A549 (cell line): ENCODE results near the gene MRRF. TPM values are rescaled to one million over a fixed set of nuclear protein-coding genes. Genes with fewer than 3 reads are reported as not detected.

Source experiments
- ATAC-seq, 2 experiments: fragments of 200-7000 bp in 1 of 2; fragments of >200 bp in 1 of 2; cut with Nextera tagmentation in 1 of 2; cut with Tn5 transposase in 1 of 2; 3 replicates each; pipeline versions ENCODE4 v1.8.0 to v1.9.1; 2018 to 2020; ENCODE audit warnings: mild to moderate bottlenecking in 1 of 2, moderate library complexity in 1 of 2
- CTCF ChIA-PET: fragments of 300-600 bp; sonication (Branson Sonifier 250); formaldehyde crosslinking; extraction: SDS; loops from one replicate; lab custom pipeline; 2021; ENCODE audit warnings: antibody characterized with exemption, inconsistent platforms; lab: Yijun Ruan, JAX
- POLR2A ChIA-PET: fragments of 350-600 bp; formaldehyde crosslinking; extraction: SDS; loops from one replicate; lab custom pipeline; 2021; ENCODE audit warnings: antibody characterized with exemption, inconsistent platforms; lab: Yijun Ruan, JAX
- DNase-seq, 2 experiments: peaks; one replicate each; pipeline versions ENCODE4 v3.0.0 to v3.0.0-alpha.2; 2011 to 2016; ENCODE audit warnings: low read depth in 1 of 2, low spot score in 1 of 2
- FAIRE-seq: peaks from 2 replicates; lab custom pipeline; 2011; peaks lifted over from hg19 to GRCh38; lab: Jason Lieb, UNC
- H3K27ac ChIP-seq, 2 experiments: fragments of >200 bp; sonication (Bioruptor Twin); formaldehyde crosslinking; 3 replicates each; pipeline ENCODE4 v1.5.1; 2016 to 2017
- H3K4me1 ChIP-seq: fragments of >200 bp; sonication (Bioruptor Twin); formaldehyde crosslinking; 3 replicates; pipeline ENCODE4 v1.6.1; 2016
- H3K4me2 ChIP-seq: fragments of >200 bp; sonication (Bioruptor Twin); formaldehyde crosslinking; 3 replicates; pipeline ENCODE4 v1.6.1; 2016
- H3K4me3 ChIP-seq: fragments of >200 bp; sonication (Bioruptor Twin); formaldehyde crosslinking; 3 replicates; pipeline ENCODE4 v1.5.1; 2016
- H3K9me3 ChIP-seq: fragments of >200 bp; sonication (Bioruptor Twin); formaldehyde crosslinking; 3 replicates; pipeline ENCODE4 v1.6.1; 2016
- BCL3 ChIP-seq: fragments of >200 bp; sonication (Bioruptor Twin); formaldehyde crosslinking; IDR thresholded peaks from 3 replicates; pipeline ENCODE4 v1.6.1; 2016
- CHD4 ChIP-seq: fragments of 200-600 bp; sonication (generic); IDR thresholded peaks from 2 replicates; pipeline ENCODE4 v1.6.1; 2016; ENCODE audit warnings: antibody characterized with exemption, mild to moderate bottlenecking, borderline replicate concordance
- ESRRA ChIP-seq: fragments of 150-350 bp; IDR thresholded peaks from 2 replicates; pipeline ENCODE4 v1.6.1; 2014; ENCODE audit warnings: mild to moderate bottlenecking, low read length, borderline replicate concordance
- FOSL2 ChIP-seq, 2 experiments: fragments of 450-650 bp in 1 of 2; fragments of >200 bp in 1 of 2; sonication (Bioruptor Twin) in 1 of 2; formaldehyde crosslinking; IDR thresholded peaks; 2 replicates each; pipeline versions ENCODE4 v1.5.0 to v1.6.1; 2016 to 2020; ENCODE audit warnings: mild to moderate bottlenecking in 1 of 2, moderate library complexity in 1 of 2
- FOXS1 ChIP-seq: fragments of 250-450 bp; sonication (Bioruptor Pico); IDR thresholded peaks from 2 replicates; pipeline ENCODE4 v1.5.0; 2020; ENCODE audit warnings: mild to moderate bottlenecking, moderate library complexity
- HOXB5 ChIP-seq: fragments of 250-450 bp; sonication (Bioruptor Pico); IDR thresholded peaks from 2 replicates; pipeline ENCODE4 v1.5.0; 2020; ENCODE audit warnings: mild to moderate bottlenecking, moderate library complexity
- KDM5A ChIP-seq: fragments of 200-600 bp; sonication (generic); IDR thresholded peaks from 2 replicates; pipeline ENCODE4 v1.6.1; 2016; ENCODE audit warnings: antibody characterized with exemption, mild to moderate bottlenecking
- NFE2L2 ChIP-seq: fragments of 150-350 bp; conservative IDR thresholded peaks from 2 replicates; pipeline ENCODE4 v1.6.1; 2014; ENCODE audit warnings: low read length
- PBX3 ChIP-seq: IDR thresholded peaks from 2 replicates; pipeline ENCODE4 v1.6.1; 2012
- PHF8 ChIP-seq: fragments of 200-600 bp; sonication (generic); IDR thresholded peaks from 2 replicates; pipeline ENCODE4 v1.6.1; 2016; ENCODE audit warnings: low read depth, mild to moderate bottlenecking, antibody characterized with exemption, moderate library complexity, borderline replicate concordance
- RNF2 ChIP-seq: fragments of 200-600 bp; sonication (generic); IDR thresholded peaks from 2 replicates; pipeline ENCODE4 v1.6.1; 2016; ENCODE audit warnings: low read depth, mild to moderate bottlenecking, antibody characterized with exemption, moderate library complexity, borderline replicate concordance
- SMC3 ChIP-seq: fragments of >200 bp; sonication (Bioruptor Twin); formaldehyde crosslinking; IDR thresholded peaks from 3 replicates; pipeline ENCODE4 v1.6.1; 2018; ENCODE audit warnings: inconsistent platforms
- USF2 ChIP-seq: fragments of 450-650 bp; IDR thresholded peaks from 2 replicates; pipeline ENCODE4 v1.6.1; 2014; ENCODE audit warnings: antibody characterized with exemption
- ZC3H11A ChIP-seq: fragments of 450-650 bp; IDR thresholded peaks from 2 replicates; pipeline ENCODE4 v1.6.1; 2014; ENCODE audit warnings: antibody characterized with exemption, mild to moderate bottlenecking
- ZFP36 ChIP-seq: fragments of 450-650 bp; IDR thresholded peaks from 2 replicates; pipeline ENCODE4 v1.6.1; 2014; ENCODE audit warnings: borderline replicate concordance; ENCODE audit not compliant: partially characterized antibody
- WGBS: methylation state at CpG from one replicate; pipeline ENCODE4 v1.1.6; 2017; ENCODE audit errors: missing lambda C conversion rate; 5-methylcytosine and 5-hydroxymethylcytosine counted together
- polyA plus RNA-seq, 4 experiments: library from polyadenylated mRNA; depleted of rRNA in 3 of 4; stranded (reverse); fragments of >200 nt; fragmentation: RNase III in 1 of 4; extraction: RNeasy Plus Mini Kit Qiagen cat#74134 plus additional on column Dnase treatment in 1 of 4; gene quantifications; 2 replicates in 3 of 4; 3 replicates in 1 of 4; pipeline ENCODE4 v1.2.3, GENCODE V29; 2011 to 2017
- TF ChIP-seq, protein P1 (sequence below): IDR thresholded peaks from 2 replicates; pipeline ENCODE4 v1.6.1; 2012

The MRRF gene
- polyA plus RNA-seq, 2 of the 4 experiments (the other 2 are of a cell fraction), result 63.6 to 107 TPM

DNA sequence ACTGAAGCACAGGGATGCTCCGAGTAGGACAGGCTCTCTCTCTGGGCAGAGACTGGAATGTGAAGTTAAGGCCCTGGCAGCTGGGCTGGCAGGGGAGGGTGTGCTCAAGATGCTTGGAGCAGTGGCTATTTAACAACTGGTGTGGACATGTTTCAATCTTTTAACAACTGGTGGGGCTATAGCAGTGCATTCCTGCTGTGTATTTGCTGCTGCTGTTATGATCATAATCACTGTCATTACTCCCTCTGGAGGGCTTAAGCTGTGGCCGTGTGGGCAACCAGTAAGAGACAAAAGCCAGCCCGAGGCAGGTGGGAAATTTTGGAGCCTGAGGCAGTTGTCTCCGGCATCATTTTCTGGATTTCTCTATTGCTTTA lies 72.9 kb downstream of the MRRF start:
- no peaks in the 10 kb centered on the region for H3K9me3 ChIP-seq
- no peak overlapping the region for H3K4me2 ChIP-seq
- ATAC-seq, result peak in 1 of 2 experiments; percentile 13; a peak in 1 of 6 replicates
- WGBS, result 54% methylated on average over 4 of the region's 4 CpGs
- FAIRE-seq, result no peak
- ChIA-PET POLR2A (no interaction called here), CTCF (interaction anchor here (1.6 to 6.6 kb wide), 4 partner anchors 9 to 239 kb away, joined by 5 to 61 read pairs (median 28); no protein-coding TSS in a partner anchor)
- no peak overlapping the region for H3K27ac ChIP-seq
- no peaks in the 10 kb centered on the region for H3K4me1 ChIP-seq
- no peak overlapping the region for H3K4me3 ChIP-seq
- no peak for TF ChIP-seq RNF2
- TF ChIP-seq NFE2L2, result no peak
- no peak for TF ChIP-seq FOXS1 (CRISPR knock-in tag)
- no peak for TF ChIP-seq HOXB5 (CRISPR knock-in tag)
- no peak for TF ChIP-seq PBX3
- no peak for TF ChIP-seq CHD4
- TF ChIP-seq, all 56 proteins: peak for 0
- DNase-seq, result no peak

GRCh38 chr9:122338536-122338935 lies 73.9 kb downstream of the MRRF start:
- Histone ChIP-seq H3K4me2 (no peak overlapping the region), H3K27ac (no peak overlapping the region), H3K4me3 (no peak overlapping the region), H3K9me3 (no peaks in the 10 kb centered on the region), H3K4me1 (no peaks in the 10 kb centered on the region)
- 88% methylated on average over 6 of the region's 6 CpGs for WGBS
- ATAC-seq (no peak), DNase-seq (no peak), FAIRE-seq (no peak)
- no peak for TF ChIP-seq SMC3
- ChIA-PET POLR2A (no interaction called here), CTCF (interaction anchor here (0.9 to 6.6 kb wide), 5 partner anchors 9 to 240 kb away, joined by 3 to 61 read pairs (median 22); no protein-coding TSS in a partner anchor)

- WGBS, result 79% methylated on average over 3 of the region's 3 CpGs
These were observed 74.3 kb downstream of the MRRF start for GRCh38 chr9:122338994-122339393.

GRCh38 chr9:122339579-122339978 lies 74.9 kb downstream of the MRRF start:
- Histone ChIP-seq H3K4me1 (no peaks in the 10 kb centered on the region), H3K4me3 (no peak overlapping the region), H3K27ac (no peak overlapping the region), H3K9me3 (no peaks in the 10 kb centered on the region), H3K4me2 (no peak overlapping the region)
- ChIA-PET POLR2A (no interaction called here), CTCF (interaction anchor here (0.9 to 6.6 kb wide), 6 partner anchors 8 to 241 kb away, joined by 3 to 61 read pairs (median 14); no protein-coding TSS in a partner anchor)
- 27% methylated on average over 5 of the region's 5 CpGs for WGBS
- no peak for FAIRE-seq
- no peak for DNase-seq
- ATAC-seq, result no peak
- TF ChIP-seq ZFP36, result peak; percentile 17
- no peak for TF ChIP-seq ZC3H11A

More at GRCh38 chr9:122338994-122339393, 74.3 kb downstream of the MRRF start:
- Histone ChIP-seq H3K9me3 (no peaks in the 10 kb centered on the region), H3K27ac (no peak overlapping the region), H3K4me1 (no peaks in the 10 kb centered on the region), H3K4me3 (no peak overlapping the region), H3K4me2 (no peak overlapping the region)
- TF ChIP-seq BCL3, result no peak
- peak; percentile 25; the same call in 1 of the 2 replicates for TF ChIP-seq USF2
- POLR2A ChIA-PET, result no interaction called here
- peak in 1 of 2 experiments; percentile 10; a peak in 2 of 6 replicates for ATAC-seq
- no peak for FAIRE-seq
- no peak for DNase-seq
- CTCF ChIA-PET, result interaction anchor here (0.9 to 6.6 kb wide), 5 partner anchors 9 to 240 kb away, joined by 3 to 61 read pairs (median 22); no protein-coding TSS in a partner anchor

- H3K9me3 ChIP-seq, result no peaks in the 10 kb centered on the region
- TF ChIP-seq CHD4 (no peak), PHF8 (no peak), KDM5A (no peak), FOSL2 (IDR thresholded peaks at IDR 0.05) (no peak), FOSL2 (CRISPR knock-in tag; IDR thresholded peaks at IDR 0.05) (no peak), ZC3H11A (no peak), ESRRA (no peak)
- TF ChIP-seq, protein P1, sequence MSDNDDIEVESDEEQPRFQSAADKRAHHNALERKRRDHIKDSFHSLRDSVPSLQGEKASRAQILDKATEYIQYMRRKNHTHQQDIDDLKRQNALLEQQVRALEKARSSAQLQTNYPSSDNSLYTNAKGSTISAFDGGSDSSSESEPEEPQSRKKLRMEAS, result no peak
- no peaks in the 10 kb centered on the region for H3K4me1 ChIP-seq
- FAIRE-seq, result no peak
- CTCF ChIA-PET, result interaction anchor here (1.0 to 6.6 kb wide), 4 partner anchors 10 to 241 kb away, joined by 5 to 61 read pairs (median 28); no protein-coding TSS in a partner anchor
- WGBS, result 73% methylated on average over 6 of the region's 6 CpGs
- POLR2A ChIA-PET, result no interaction called here
- no peak overlapping the region for H3K27ac ChIP-seq
- H3K4me2 ChIP-seq, result no peak overlapping the region
- no peak for ATAC-seq
- H3K4me3 ChIP-seq, result no peak overlapping the region
- DNase-seq, result no peak
These were observed 75.5 kb downstream of the MRRF start for GRCh38 chr9:122340161-122340560.
